Uterus (tissue), 2 donors: ENCODE results near the gene AHDC1.

ENCODE experiments used
- CTCF ChIP-seq, 4 experiments: fragments of 200-600 bp in 2 of 4; fragments of 450-650 bp in 2 of 4; sonication (generic) in 2 of 4; IDR thresholded peaks; one replicate each; pipeline ENCODE4 v1.5.1; 2016 to 2019; ENCODE audit warnings: antibody characterized with exemption in 4 of 4, mild to moderate bottlenecking in 2 of 4, moderate library complexity in 1 of 4
- POLR2A ChIP-seq, 2 donors: fragments of 450-650 bp; IDR thresholded peaks; one replicate each; pipeline ENCODE4 v1.6.1; 2016; ENCODE audit warnings: antibody characterized with exemption in 2 of 2, mild to moderate bottlenecking in 1 of 2, moderate library complexity in 1 of 2

- TF ChIP-seq CTCF (IDR thresholded peaks at IDR 0.05) (no peak), POLR2A (IDR thresholded peaks at IDR 0.05) (no peak)
These were observed 104.8 kb downstream of the AHDC1 start for GRCh38 chr1:27499142-27499541.
